ENCODE results near the gene DNAH10.

DNAH10 gene

GRCh38 chr12:123879691-123880090 is 117.6 kb downstream of the DNAH10 start:
- Histone ChIP-seq H3K9me3 (ENCODE audit: control insufficient read depth, insufficient read depth, low read length) (no peaks in the 10 kb centered on the region; the same call in 1 of the 2 replicates), H3K9ac (ENCODE audit: low read depth, low read length) (no peak overlapping the region), H3K36me3 (ENCODE audit: insufficient read depth, low read length) (no peaks in the 10 kb centered on the region), H3K4me1 (ENCODE audit: insufficient read depth, low read length) (no peaks in the 10 kb centered on the region)

DNA sequence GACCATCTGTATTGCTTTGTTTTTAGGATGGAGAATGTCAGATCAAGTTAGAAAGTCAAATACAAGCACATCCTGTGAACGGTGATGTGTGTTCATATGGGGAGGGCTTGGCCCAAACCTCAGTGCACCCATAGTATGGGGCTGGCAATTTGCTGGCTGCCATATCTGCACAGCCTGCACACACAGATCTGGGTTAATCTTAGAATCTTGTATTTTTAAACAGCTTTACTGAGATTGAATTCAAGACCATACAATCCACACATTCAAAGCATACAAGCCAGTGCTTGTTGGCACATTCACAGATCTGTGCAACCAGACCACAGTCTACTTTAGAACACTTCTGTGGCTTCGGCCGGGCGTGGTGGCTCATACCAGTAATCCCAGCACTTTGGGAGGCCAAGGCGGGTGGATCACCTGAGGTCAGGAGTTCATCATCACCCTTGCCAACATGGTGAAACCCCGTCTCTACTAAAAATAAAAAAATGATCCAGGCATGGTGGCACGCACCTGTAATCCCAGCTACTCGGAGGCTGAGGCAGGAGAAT is 120.1 kb downstream of the DNAH10 start:
- Histone ChIP-seq H3K4me1 (ENCODE audit: insufficient read depth, low read length) (no peaks in the 10 kb centered on the region), H3K9ac (ENCODE audit: low read depth, low read length) (no peak overlapping the region), H3K36me3 (ENCODE audit: insufficient read depth, low read length) (no peaks in the 10 kb centered on the region), H3K9me3 (ENCODE audit: control insufficient read depth, insufficient read depth, low read length) (no peaks in the 10 kb centered on the region)

GRCh38 chr12:123886258-123886657 is 124.2 kb downstream of the DNAH10 start:
- Histone ChIP-seq H3K9ac (ENCODE audit: low read depth, low read length) (no peak overlapping the region), H3K4me1 (ENCODE audit: insufficient read depth, low read length) (peaks cover 1% of the 10 kb centered on the region; the same call in 1 of the 2 replicates), H3K9me3 (ENCODE audit: control insufficient read depth, insufficient read depth, low read length) (no peaks in the 10 kb centered on the region), H3K36me3 (ENCODE audit: insufficient read depth, low read length) (no peaks in the 10 kb centered on the region)

DNA sequence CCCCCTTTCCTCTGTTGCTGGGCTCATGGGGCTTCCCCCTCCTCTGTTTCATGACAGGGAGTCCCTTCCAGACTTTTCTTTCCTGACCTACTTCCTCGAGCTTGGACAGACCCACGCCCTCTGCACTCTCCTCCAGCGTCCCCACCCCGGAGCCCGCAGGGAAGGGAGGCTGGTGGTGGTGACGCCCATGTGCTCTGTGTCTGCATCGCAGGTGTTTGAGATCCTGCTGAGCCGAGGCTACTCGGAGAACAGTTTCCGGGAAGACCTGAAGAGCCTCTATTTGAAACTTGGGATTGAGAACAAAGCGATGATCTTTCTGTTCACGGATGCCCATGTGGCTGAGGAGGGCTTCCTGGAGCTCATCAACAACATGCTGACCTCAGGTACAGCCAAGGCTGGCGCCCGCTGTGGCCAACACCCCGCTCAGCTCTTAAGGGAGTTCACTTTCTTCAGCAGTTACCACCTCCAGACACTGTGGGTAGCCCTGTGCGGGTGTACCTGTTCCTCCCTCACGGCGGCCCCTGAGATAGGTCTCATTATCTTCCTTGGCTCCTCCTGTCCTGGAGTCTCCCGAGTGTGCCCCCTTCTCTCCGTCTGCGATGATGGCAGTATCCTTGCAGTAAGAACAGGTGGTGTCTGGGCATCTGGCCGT is 125.0 kb downstream of the DNAH10 start:
- Histone ChIP-seq H3K36me3 (ENCODE audit: insufficient read depth, low read length) (no peaks in the 10 kb centered on the region), H3K4me1 (ENCODE audit: insufficient read depth, low read length) (peaks cover 5% of the 10 kb centered on the region; the same call in 1 of the 2 replicates), H3K9me3 (ENCODE audit: control insufficient read depth, insufficient read depth, low read length) (no peaks in the 10 kb centered on the region), H3K9ac (ENCODE audit: low read depth, low read length) (no peak overlapping the region)

GRCh38 chr12:123888989-123889388 is 126.9 kb downstream of the DNAH10 start:
- Histone ChIP-seq H3K4me1 (ENCODE audit: insufficient read depth, low read length) (peaks cover 5% of the 10 kb centered on the region; the same call in 1 of the 2 replicates), H3K9ac (ENCODE audit: low read depth, low read length) (no peak overlapping the region), H3K9me3 (ENCODE audit: control insufficient read depth, insufficient read depth, low read length) (no peaks in the 10 kb centered on the region), H3K36me3 (ENCODE audit: insufficient read depth, low read length) (no peaks in the 10 kb centered on the region)

- no peak overlapping the region for H3K9ac ChIP-seq (ENCODE audit: low read depth, low read length)
- H3K4me1 ChIP-seq (ENCODE audit: insufficient read depth, low read length) = peaks cover 5% of the 10 kb centered on the region; the same call in 1 of the 2 replicates
- H3K36me3 ChIP-seq (ENCODE audit: insufficient read depth, low read length) = no peaks in the 10 kb centered on the region
- H3K9me3 ChIP-seq (ENCODE audit: control insufficient read depth, insufficient read depth, low read length) = no peaks in the 10 kb centered on the region
Observed at GRCh38 chr12:123889848-123890535, 127.9 kb downstream of the DNAH10 start.

DNA sequence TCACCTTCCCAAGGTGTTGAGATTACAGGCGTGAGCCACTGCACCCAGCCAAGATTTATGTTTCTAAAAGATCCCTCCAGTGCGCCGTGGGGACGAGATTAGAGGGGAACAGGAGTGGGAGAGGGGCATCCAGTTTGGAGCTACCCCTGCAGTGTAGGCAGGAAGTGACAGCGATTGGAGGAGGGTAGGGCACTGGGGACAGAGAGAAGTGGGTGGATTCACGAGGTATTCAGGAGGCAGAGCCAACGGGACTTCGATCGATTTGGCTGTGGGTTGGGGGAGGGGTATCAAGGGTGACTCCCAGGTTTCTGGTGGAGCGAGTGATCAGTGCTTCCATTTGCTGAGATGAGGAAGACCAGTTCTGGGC is 128.4 kb downstream of the DNAH10 start:
- no peaks in the 10 kb centered on the region for H3K36me3 ChIP-seq (ENCODE audit: insufficient read depth, low read length)
- no peaks in the 10 kb centered on the region for H3K9me3 ChIP-seq (ENCODE audit: control insufficient read depth, insufficient read depth, low read length)
- no peak overlapping the region for H3K9ac ChIP-seq (ENCODE audit: low read depth, low read length)
- peaks cover 5% of the 10 kb centered on the region; the same call in 1 of the 2 replicates for H3K4me1 ChIP-seq (ENCODE audit: insufficient read depth, low read length)

DNA sequence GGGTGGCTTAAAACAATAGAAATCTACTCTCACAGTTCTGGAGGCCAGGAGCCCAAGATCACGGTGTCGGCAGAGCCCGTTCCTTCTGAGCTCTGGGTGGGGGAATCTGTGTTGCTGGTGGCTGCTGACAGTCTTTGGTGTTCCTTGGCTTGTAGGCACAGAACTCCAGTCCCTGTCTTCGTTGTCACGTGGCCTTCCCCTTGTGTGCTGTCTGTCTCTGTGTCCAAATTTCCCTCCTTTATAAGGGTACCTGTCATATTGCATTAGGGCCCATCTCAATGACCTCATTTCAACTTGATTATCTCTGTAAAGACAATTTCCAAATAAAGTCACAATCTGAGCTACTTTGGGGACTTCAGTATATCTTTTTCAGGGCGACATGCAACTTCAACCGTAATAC is 128.9 kb downstream of the DNAH10 start:
- H3K36me3 ChIP-seq (ENCODE audit: insufficient read depth, low read length) = no peaks in the 10 kb centered on the region
- H3K9me3 ChIP-seq (ENCODE audit: control insufficient read depth, insufficient read depth, low read length) = no peaks in the 10 kb centered on the region
- H3K9ac ChIP-seq (ENCODE audit: low read depth, low read length) = no peak overlapping the region
- peaks cover 5% of the 10 kb centered on the region; the same call in 1 of the 2 replicates for H3K4me1 ChIP-seq (ENCODE audit: insufficient read depth, low read length)

DNA sequence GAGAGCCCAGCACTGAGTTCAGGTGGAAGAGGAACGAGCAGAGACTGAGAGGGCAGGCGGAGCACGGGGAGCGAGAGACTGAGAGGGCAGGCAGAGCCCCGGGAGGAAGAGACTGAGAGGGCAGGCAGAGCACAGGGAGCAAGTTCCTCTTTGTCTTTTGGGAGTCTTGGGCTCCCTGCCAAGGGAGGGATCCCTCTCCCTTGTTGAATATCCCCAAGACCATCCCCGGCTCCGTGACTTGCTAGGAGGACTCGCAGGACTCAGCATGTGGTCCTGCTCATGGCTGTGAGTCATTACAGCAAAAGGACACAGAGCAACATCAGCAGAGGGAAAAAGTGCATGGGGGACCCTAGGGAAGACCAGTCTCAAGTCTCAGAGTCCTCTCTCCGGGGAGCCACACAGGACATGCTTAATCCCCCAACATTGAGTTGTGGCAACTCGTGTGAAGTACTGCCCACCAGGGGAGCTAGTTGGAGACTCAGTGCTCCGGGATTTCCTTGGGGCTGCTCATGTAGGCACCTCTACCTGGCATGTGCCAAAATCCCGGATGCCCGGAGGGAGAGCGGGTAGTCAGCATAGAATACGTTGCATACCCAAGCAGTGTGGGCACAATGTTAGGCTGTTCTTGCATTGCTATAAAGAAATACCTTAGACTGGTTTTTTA is 129.5 kb downstream of the DNAH10 start:
- Histone ChIP-seq H3K9me3 (ENCODE audit: control insufficient read depth, insufficient read depth, low read length) (no peaks in the 10 kb centered on the region), H3K36me3 (ENCODE audit: insufficient read depth, low read length) (no peaks in the 10 kb centered on the region), H3K9ac (ENCODE audit: low read depth, low read length) (no peak overlapping the region), H3K4me1 (ENCODE audit: insufficient read depth, low read length) (peaks cover 5% of the 10 kb centered on the region; the same call in 1 of the 2 replicates)

GRCh38 chr12:123892180-123892559 is 130.1 kb downstream of the DNAH10 start:
- Histone ChIP-seq H3K4me1 (ENCODE audit: insufficient read depth, low read length) (peaks cover 5% of the 10 kb centered on the region; the same call in 1 of the 2 replicates), H3K9ac (ENCODE audit: low read depth, low read length) (no peak overlapping the region), H3K9me3 (ENCODE audit: control insufficient read depth, insufficient read depth, low read length) (no peaks in the 10 kb centered on the region), H3K36me3 (ENCODE audit: insufficient read depth, low read length) (no peaks in the 10 kb centered on the region)

- no peaks in the 10 kb centered on the region for H3K9me3 ChIP-seq (ENCODE audit: control insufficient read depth, insufficient read depth, low read length)
- H3K36me3 ChIP-seq (ENCODE audit: insufficient read depth, low read length) = no peaks in the 10 kb centered on the region
- H3K4me1 ChIP-seq (ENCODE audit: insufficient read depth, low read length) = peaks cover 5% of the 10 kb centered on the region; the same call in 1 of the 2 replicates
- H3K9ac ChIP-seq (ENCODE audit: low read depth, low read length) = no peak overlapping the region
Observed at GRCh38 chr12:123892853-123893252, 130.8 kb downstream of the DNAH10 start.

DNA sequence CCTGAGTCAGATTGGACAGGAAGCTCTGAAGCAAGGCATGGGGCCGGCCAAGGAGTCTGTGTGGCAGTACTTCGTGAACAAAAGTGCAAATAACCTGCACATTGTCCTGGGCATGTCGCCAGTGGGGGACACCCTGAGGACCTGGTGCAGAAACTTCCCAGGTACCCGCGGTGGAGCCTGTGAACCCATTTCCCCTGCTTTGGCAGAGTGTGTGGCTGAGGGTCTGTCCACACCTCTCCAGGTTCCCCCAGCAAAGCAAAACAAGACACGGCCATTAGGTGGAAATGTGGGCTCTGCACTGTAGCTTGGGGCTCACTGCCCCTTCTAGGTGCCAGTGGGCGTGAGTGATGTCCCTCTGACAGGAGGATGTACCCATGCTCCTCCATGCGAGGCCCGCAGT is 131.2 kb downstream of the DNAH10 start:
- Histone ChIP-seq H3K9me3 (ENCODE audit: control insufficient read depth, insufficient read depth, low read length) (no peaks in the 10 kb centered on the region), H3K36me3 (ENCODE audit: insufficient read depth, low read length) (no peaks in the 10 kb centered on the region), H3K4me1 (ENCODE audit: insufficient read depth, low read length) (peaks cover 5% of the 10 kb centered on the region; the same call in 1 of the 2 replicates), H3K9ac (ENCODE audit: low read depth, low read length) (no peak overlapping the region)

GRCh38 chr12:123894823-123895345 is 132.8 kb downstream of the DNAH10 start:
- peaks cover 5% of the 10 kb centered on the region; the same call in 1 of the 2 replicates for H3K4me1 ChIP-seq (ENCODE audit: insufficient read depth, low read length)
- H3K36me3 ChIP-seq (ENCODE audit: insufficient read depth, low read length) = no peaks in the 10 kb centered on the region
- H3K9ac ChIP-seq (ENCODE audit: low read depth, low read length) = no peak overlapping the region
- H3K9me3 ChIP-seq (ENCODE audit: control insufficient read depth, insufficient read depth, low read length) = no peaks in the 10 kb centered on the region; the same call in 1 of the 2 replicates

GRCh38 chr12:123895451-123895850 is 133.3 kb downstream of the DNAH10 start:
- H3K9me3 ChIP-seq (ENCODE audit: control insufficient read depth, insufficient read depth, low read length) = no peaks in the 10 kb centered on the region; the same call in 1 of the 2 replicates
- no peak overlapping the region for H3K9ac ChIP-seq (ENCODE audit: low read depth, low read length)
- no peaks in the 10 kb centered on the region for H3K36me3 ChIP-seq (ENCODE audit: insufficient read depth, low read length)
- H3K4me1 ChIP-seq (ENCODE audit: insufficient read depth, low read length) = peaks cover 5% of the 10 kb centered on the region; the same call in 1 of the 2 replicates

All from ES-I3 (cell line).